Right atrium auricular region (tissue), 2 donors: ENCODE measurements around the gene TAAR1. TPM values are rescaled to one million over a fixed set of nuclear protein-coding genes. Genes with fewer than 3 reads are reported as not detected.

Experiments used
- DNase-seq: peaks from one replicate; pipeline ENCODE4 v3.0.0-alpha.2; 2019; ENCODE audit warnings: low spot score
- H3K27ac ChIP-seq, 2 donors: fragments of 200-600 bp; sonication (generic); 1 replicate in 1 of 2; 2 replicates in 1 of 2; pipeline ENCODE4 v1.5.1; 2016 to 2019
- H3K27me3 ChIP-seq, 2 donors: fragments of 200-600 bp; sonication (generic); one replicate each; pipeline versions ENCODE4 v1.5.1 to v1.6.0; 2017 to 2019
- H3K36me3 ChIP-seq: fragments of 200-600 bp; sonication (generic); one replicate; pipeline ENCODE4 v1.5.1; 2016
- H3K4me1 ChIP-seq, 2 donors: fragments of 200-600 bp; sonication (generic); one replicate each; pipeline versions ENCODE4 v1.5.1 to v1.6.0; 2017 to 2019
- H3K4me3 ChIP-seq, 2 donors: fragments of 200-600 bp; sonication (generic); 1 replicate in 1 of 2; 2 replicates in 1 of 2; pipeline ENCODE4 v1.5.1; 2017 to 2019; ENCODE audit warnings: mild to moderate bottlenecking in 1 of 2, moderate library complexity in 1 of 2
- H3K9me3 ChIP-seq, 2 donors: fragments of 200-600 bp; sonication (generic); one replicate each; pipeline ENCODE4 v1.5.1; 2019
- CTCF ChIP-seq, 2 donors: fragments of 200-600 bp; sonication (generic); IDR thresholded peaks; one replicate each; pipeline ENCODE4 v1.5.1; 2019; ENCODE audit warnings: antibody characterized with exemption in 2 of 2
- total RNA-seq, 2 donors: library from RNA; depleted of rRNA; stranded (reverse); fragments of >200 nt; gene quantifications; one replicate each; pipeline ENCODE4 v1.1.0, GENCODE V29; 2016

TAAR1 gene
- total RNA-seq, 2 donors from 2014 or later = not detected

- H3K9me3 ChIP-seq = no peaks in the 10 kb centered on the region
- no peak overlapping the region for H3K27ac ChIP-seq
- no peak for TF ChIP-seq CTCF (IDR thresholded peaks at IDR 0.05)
- no peaks in the 10 kb centered on the region for H3K36me3 ChIP-seq
- no peaks in the 10 kb centered on the region for H3K27me3 ChIP-seq
- no peaks in the 10 kb centered on the region for H3K4me1 ChIP-seq
- DNase-seq = no peak
- no peak overlapping the region for H3K4me3 ChIP-seq
Measured at GRCh38 chr6:132596201-132596600, 62.8 kb downstream of the TAAR1 start.

Other genes with a start within 250 kb of the TAAR1 start
- gene STX7, start 146.1 kb downstream of the TAAR1 start, total RNA-seq = 10 to 100 TPM; 27.0 to 39.9 TPM
- gene TAAR9, start 120.9 kb downstream of the TAAR1 start, total RNA-seq = not detected
- not detected for gene TAAR8, start 106.5 kb downstream of the TAAR1 start, total RNA-seq
- gene TAAR6, start 88.9 kb downstream of the TAAR1 start, total RNA-seq = not detected
- not detected for gene TAAR5, start 69.4 kb downstream of the TAAR1 start, total RNA-seq
- not detected for gene TAAR2, start 34.9 kb downstream of the TAAR1 start, total RNA-seq
- gene VNN1, start 54.9 kb upstream of the TAAR1 start, total RNA-seq = 1 to 10 TPM in 1 of 2 donors, under 1 TPM in 1; 0.19 to 1.1 TPM
- 1 to 10 TPM; 3.8 to 5.8 TPM for gene VNN2, start 98.7 kb upstream of the TAAR1 start, total RNA-seq
- 1 to 10 TPM; 3.2 to 3.9 TPM for gene SLC18B1, start 139.5 kb upstream of the TAAR1 start, total RNA-seq
- 1,000 to 10,000 TPM in 1 of 2 donors, 100 to 1,000 TPM in 1; 609 to 1,510 TPM for gene RPS12, start 155.4 kb upstream of the TAAR1 start, total RNA-seq